ENCODE data around the gene VAPB. TPM values are rescaled to one million over a fixed set of nuclear protein-coding genes. Genes with fewer than 3 reads are reported as not detected.

VAPB gene
- total and polyA plus RNA-seq, 7 donors = 23.4 to 47.6 (median 36.9) TPM

DNA sequence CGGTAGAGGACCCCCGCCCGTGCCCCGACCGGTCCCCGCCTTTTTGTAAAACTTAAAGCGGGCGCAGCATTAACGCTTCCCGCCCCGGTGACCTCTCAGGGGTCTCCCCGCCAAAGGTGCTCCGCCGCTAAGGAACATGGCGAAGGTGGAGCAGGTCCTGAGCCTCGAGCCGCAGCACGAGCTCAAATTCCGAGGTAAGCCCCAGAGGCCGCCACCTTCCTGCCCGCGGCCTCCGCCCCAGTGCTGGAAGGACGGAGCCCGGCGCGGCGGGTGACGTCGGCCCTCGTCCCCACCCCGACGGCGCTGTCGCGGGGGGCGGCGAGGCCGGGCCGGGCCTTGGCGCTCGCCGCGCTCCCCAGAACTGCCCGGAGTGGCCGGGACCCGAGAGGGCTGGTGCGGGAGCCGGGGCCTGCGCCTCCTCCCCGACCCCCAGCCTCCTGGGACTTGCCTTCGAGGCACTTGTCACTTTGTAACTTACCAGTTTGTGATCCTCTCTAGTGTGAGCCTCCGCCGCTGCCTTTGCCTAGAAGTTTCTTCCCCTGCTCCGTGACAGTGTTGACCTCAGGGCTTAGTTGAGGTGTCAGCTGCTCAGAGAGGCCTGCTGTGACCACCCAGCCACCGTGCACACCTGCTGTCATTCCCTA, 417 bp downstream of the VAPB start:
- H3K4me3 ChIP-seq = peak overlapping the region; percentile 76 to 91 (median 86)
- 0 to 1% methylated on average over 56 of the region's 56 CpGs for WGBS, 2 donors
- H3K4me1 ChIP-seq = peaks cover 0 to 44% (median 41%) of the 10 kb centered on the region in 4 donors
- H3K36me3 ChIP-seq = no peaks in the 10 kb centered on the region
- no peaks in the 10 kb centered on the region for H3K27me3 ChIP-seq
- TF ChIP-seq, protein P1, sequence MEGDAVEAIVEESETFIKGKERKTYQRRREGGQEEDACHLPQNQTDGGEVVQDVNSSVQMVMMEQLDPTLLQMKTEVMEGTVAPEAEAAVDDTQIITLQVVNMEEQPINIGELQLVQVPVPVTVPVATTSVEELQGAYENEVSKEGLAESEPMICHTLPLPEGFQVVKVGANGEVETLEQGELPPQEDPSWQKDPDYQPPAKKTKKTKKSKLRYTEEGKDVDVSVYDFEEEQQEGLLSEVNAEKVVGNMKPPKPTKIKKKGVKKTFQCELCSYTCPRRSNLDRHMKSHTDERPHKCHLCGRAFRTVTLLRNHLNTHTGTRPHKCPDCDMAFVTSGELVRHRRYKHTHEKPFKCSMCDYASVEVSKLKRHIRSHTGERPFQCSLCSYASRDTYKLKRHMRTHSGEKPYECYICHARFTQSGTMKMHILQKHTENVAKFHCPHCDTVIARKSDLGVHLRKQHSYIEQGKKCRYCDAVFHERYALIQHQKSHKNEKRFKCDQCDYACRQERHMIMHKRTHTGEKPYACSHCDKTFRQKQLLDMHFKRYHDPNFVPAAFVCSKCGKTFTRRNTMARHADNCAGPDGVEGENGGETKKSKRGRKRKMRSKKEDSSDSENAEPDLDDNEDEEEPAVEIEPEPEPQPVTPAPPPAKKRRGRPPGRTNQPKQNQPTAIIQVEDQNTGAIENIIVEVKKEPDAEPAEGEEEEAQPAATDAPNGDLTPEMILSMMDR (IDR thresholded peaks at IDR 0.05) = no peak
- TF ChIP-seq POLR2AphosphoS5 (IDR thresholded peaks at IDR 0.05) (no peak), POLR2A (IDR thresholded peaks at IDR 0.05) (no peak), EP300 (IDR thresholded peaks at IDR 0.05) (no peak)
- intact Hi-C loops (cut with DNase I) = loop anchor here (1.0 to 10.0 kb wide), 4 partner anchors 23 to 263 kb away; partner anchors contain the start of genes RAB22A and STX16
- no peaks in the 10 kb centered on the region for H3K9me3 ChIP-seq
- H3K27ac ChIP-seq = peak overlapping the region; percentile 89 to 96 (median 94)
- DNase-seq = peak; percentile 72

DNA sequence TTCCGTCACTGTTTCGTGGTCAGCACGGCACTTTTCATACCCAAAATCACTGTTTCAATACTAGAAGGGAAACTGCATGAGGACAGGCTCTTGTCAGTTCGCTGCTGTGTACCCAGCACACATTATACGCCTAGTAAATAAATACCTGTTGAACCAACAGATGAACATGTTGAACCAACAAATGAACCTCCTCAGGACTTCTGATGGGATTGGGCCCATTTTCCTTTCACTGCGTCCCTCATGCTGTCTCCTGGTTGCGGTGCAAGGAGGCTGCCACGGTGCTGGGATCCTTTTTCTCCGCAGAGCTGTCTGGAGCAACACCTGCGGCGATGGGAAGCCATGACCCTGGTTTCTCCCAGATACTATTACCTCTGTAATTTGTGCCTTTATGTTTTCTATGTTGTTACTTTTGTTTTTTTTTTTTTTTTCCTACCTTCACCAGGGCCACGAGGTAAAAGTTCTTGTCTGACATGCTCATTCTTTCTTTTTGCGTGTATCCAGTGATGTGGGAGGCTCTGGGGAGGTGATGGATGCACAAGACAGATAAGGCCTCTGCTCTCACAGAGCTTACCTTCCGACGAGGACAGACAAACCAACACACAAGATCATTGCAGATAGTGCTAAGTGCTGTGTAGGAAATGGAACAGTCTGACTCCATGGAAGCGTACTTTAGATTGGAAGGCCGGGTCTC, 1.1 kb downstream of the VAPB start:
- peaks cover 0 to 47% (median 44%) of the 10 kb centered on the region in 4 donors for H3K4me1 ChIP-seq
- DNase-seq = no peak
- peak overlapping the region; percentile 89 to 96 (median 94) for H3K27ac ChIP-seq
- H3K4me3 ChIP-seq = peak overlapping the region; percentile 76 to 91 (median 86)
- no peaks in the 10 kb centered on the region for H3K9me3 ChIP-seq
- intact Hi-C loops (cut with DNase I) = loop anchor here (1.0 to 10.0 kb wide), 4 partner anchors 23 to 262 kb away; partner anchors contain the start of genes RAB22A and STX16
- 76 to 80% methylated on average over 17 of the region's 17 CpGs for WGBS, 2 donors
- no peaks in the 10 kb centered on the region for H3K27me3 ChIP-seq
- TF ChIP-seq POLR2AphosphoS5 (IDR thresholded peaks at IDR 0.05) (no peak), EP300 (IDR thresholded peaks at IDR 0.05) (no peak), POLR2A (IDR thresholded peaks at IDR 0.05) (no peak)
- TF ChIP-seq, protein P1 (IDR thresholded peaks at IDR 0.05) = no peak
- no peaks in the 10 kb centered on the region for H3K36me3 ChIP-seq

DNA sequence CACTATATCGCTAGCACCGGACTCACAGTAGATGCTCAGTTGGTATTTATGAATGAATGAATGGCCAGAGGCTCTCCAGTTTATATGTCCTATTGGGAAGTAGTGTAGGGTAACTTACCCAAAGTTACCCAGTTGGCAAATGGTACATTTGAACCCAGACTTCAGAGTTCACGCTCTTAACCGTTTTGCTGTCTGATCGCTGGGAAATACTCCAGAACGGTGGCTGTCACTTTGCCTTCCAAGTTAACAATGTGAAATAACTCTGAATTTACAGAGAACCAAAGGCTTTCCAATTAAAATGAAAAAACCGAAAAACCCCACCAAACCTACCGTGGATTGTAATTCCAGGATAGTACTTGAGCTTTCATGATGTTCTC, 1.6 kb downstream of the VAPB start:
- intact Hi-C loops (cut with DNase I) = no loop called here
- Histone ChIP-seq H3K4me1 (peaks cover 0 to 49% (median 45%) of the 10 kb centered on the region in 4 donors), H3K9me3 (no peaks in the 10 kb centered on the region), H3K4me3 (peak overlapping the region in 1 of 4 donors; percentile 91), H3K36me3 (no peaks in the 10 kb centered on the region), H3K27me3 (no peaks in the 10 kb centered on the region), H3K27ac (peak overlapping the region in 2 of 4 donors; percentile 93 to 95)
- 97 to 98% methylated on average over 8 of the region's 8 CpGs for WGBS, 2 donors
- DNase-seq = no peak
- TF ChIP-seq POLR2AphosphoS5 (IDR thresholded peaks at IDR 0.05) (no peak), POLR2A (IDR thresholded peaks at IDR 0.05) (no peak), EP300 (IDR thresholded peaks at IDR 0.05) (no peak)
- TF ChIP-seq, protein P1 (IDR thresholded peaks at IDR 0.05) = no peak

DNA sequence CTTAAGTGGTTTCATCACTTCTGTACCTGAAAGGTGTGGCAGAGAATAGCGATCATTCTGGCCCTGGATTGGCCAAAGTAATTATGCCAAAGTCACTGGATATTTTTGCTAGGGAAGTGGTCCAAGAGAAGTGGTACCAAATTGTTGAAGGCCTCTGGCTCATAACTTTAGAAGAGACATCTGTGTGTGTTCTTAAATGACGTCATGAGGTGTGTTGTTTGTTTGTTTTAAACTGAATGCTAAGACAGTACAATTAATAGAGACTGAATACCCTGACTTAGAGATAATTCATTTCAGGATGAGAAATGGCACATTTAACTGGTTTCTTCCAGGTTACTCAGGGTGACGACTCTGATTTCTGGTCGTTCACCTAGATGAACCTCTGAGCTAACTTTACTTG, 3.3 kb downstream of the VAPB start:
- 75 to 85% methylated on average over 4 of the region's 4 CpGs for WGBS, 2 donors
- H3K27me3 ChIP-seq = no peaks in the 10 kb centered on the region
- H3K9me3 ChIP-seq = no peaks in the 10 kb centered on the region

More for the DNA sequence above, 3.3 kb downstream of the VAPB start:
- no peak for DNase-seq
- TF ChIP-seq POLR2AphosphoS5 (IDR thresholded peaks at IDR 0.05) (no peak), POLR2A (IDR thresholded peaks at IDR 0.05) (no peak), EP300 (IDR thresholded peaks at IDR 0.05) (no peak)
- TF ChIP-seq, protein P1 (IDR thresholded peaks at IDR 0.05) = no peak
- Histone ChIP-seq H3K4me3 (no peak overlapping the region), H3K36me3 (no peaks in the 10 kb centered on the region), H3K27ac (no peak overlapping the region), H3K4me1 (peaks cover 0 to 56% (median 47%) of the 10 kb centered on the region in 4 donors)
- intact Hi-C loops (cut with DNase I) = no loop called here
